DOHH2 (cell line): ENCODE data around the gene GLUL.

Experiments used
- EZH2phosphoT487 ChIP-seq: fragments of 200-600 bp; sonication (generic); IDR thresholded peaks from 2 replicates; pipeline ENCODE4 v1.6.1; 2017; ENCODE audit warnings: borderline replicate concordance, mild to moderate bottlenecking, antibody characterized with exemption, low read length, moderate library complexity, mixed read lengths
- TF ChIP-seq, protein P1 (sequence below): fragments of 200-600 bp; sonication (generic); IDR thresholded peaks from one replicate; pipeline ENCODE4 v1.5.1; 2014; ENCODE audit warnings: antibody characterized with exemption, mild to moderate bottlenecking, low read depth, low read length; ENCODE audit not compliant: poor library complexity, severe bottlenecking

DNA sequence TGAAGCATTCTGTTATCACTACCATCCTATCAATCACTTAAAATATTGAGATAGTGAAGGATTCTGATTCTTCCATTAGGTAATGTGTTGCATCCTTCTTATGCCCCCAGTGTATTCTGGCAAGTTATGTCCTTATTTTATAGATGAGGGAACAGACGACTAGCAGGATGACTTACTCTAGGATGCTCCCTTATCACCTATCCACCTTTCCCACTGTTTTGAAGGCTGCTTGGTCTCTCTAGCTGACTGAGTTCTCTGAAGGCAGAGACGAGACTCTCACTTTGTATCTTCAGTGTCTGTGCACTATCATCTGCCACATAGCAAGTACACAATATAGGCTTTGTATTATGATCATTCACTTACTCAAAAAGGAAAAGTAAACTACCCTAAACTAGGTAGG lies 4.0 kb downstream of the GLUL start:
- TF ChIP-seq, protein P1, sequence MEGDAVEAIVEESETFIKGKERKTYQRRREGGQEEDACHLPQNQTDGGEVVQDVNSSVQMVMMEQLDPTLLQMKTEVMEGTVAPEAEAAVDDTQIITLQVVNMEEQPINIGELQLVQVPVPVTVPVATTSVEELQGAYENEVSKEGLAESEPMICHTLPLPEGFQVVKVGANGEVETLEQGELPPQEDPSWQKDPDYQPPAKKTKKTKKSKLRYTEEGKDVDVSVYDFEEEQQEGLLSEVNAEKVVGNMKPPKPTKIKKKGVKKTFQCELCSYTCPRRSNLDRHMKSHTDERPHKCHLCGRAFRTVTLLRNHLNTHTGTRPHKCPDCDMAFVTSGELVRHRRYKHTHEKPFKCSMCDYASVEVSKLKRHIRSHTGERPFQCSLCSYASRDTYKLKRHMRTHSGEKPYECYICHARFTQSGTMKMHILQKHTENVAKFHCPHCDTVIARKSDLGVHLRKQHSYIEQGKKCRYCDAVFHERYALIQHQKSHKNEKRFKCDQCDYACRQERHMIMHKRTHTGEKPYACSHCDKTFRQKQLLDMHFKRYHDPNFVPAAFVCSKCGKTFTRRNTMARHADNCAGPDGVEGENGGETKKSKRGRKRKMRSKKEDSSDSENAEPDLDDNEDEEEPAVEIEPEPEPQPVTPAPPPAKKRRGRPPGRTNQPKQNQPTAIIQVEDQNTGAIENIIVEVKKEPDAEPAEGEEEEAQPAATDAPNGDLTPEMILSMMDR = no peak
- no peak for TF ChIP-seq EZH2phosphoT487
